Pancreas (tissue), 10 donors: ENCODE data around the gene ADK. TPM values are rescaled to one million over a fixed set of nuclear protein-coding genes. Genes with fewer than 3 reads are reported as not detected.

Source experiments
- ATAC-seq, 4 donors: fragments of 200-7000 bp; cut with Tn5 transposase; one replicate each; pipeline versions ENCODE4 v1.8.0 to v1.9.1; 2020; ENCODE audit warnings: mild to moderate bottlenecking in 4 of 4, moderate library complexity in 4 of 4
- DNase-seq, 6 donors: peaks; one replicate each; pipeline ENCODE4 v3.0.0-alpha.2; 2020
- FAIRE-seq: peaks from 2 replicates; lab custom pipeline; 2012; peaks lifted over from hg19 to GRCh38; lab: Jason Lieb, UNC
- H3K27ac ChIP-seq, 4 donors: fragments of 200-600 bp; sonication (generic); 1 replicate in 3 of 4; 2 replicates in 1 of 4; pipeline versions ENCODE4 v1.5.0 to v1.8.0; 2020
- H3K27me3 ChIP-seq, 4 donors: fragments of 200-600 bp; one replicate each; pipeline ENCODE4 v1.8.0; 2021
- H3K36me3 ChIP-seq, 3 donors: fragments of 200-600 bp; sonication (generic) in 1 of 3; one replicate each; pipeline versions ENCODE4 v1.5.0 to v1.8.0; 2020 to 2021
- H3K4me1 ChIP-seq, 3 donors: fragments of 200-600 bp; one replicate each; pipeline ENCODE4 v1.8.0; 2021
- H3K4me3 ChIP-seq, 4 donors: fragments of 200-600 bp; sonication (generic) in 2 of 4; one replicate each; pipeline versions ENCODE4 v1.5.0 to v1.8.0; 2020 to 2021
- H3K9me3 ChIP-seq, 4 donors: fragments of 200-600 bp; one replicate each; pipeline ENCODE4 v1.8.0; 2021
- CTCF ChIP-seq, 4 donors: fragments of 200-600 bp; sonication (generic) in 3 of 4; IDR thresholded peaks; one replicate each; pipeline versions ENCODE4 v1.5.0 to v1.8.0; 2021; ENCODE audit warnings: antibody characterized with exemption in 4 of 4
- WGBS, 2 donors: extraction: QIAGEN DNeasy Blood & Tissue Kit; methylation state at CpG; one replicate each; pipeline ENCODE4 v1.1.7; 2013; 5-methylcytosine and 5-hydroxymethylcytosine counted together
- intact Hi-C, 3 donors: fragments of 100-400 bp; cut with DNase I; formaldehyde crosslinking; loops; one replicate each; pipeline versions ENCODE4 v1.11.1 to v1.14.2; 2022
- polyA plus RNA-seq, 2 donors: library from polyadenylated mRNA; stranded (reverse); fragments of 200-250 nt; gene quantifications; one replicate each; pipeline ENCODE4 v1.2.3, GENCODE V29; 2013
- total RNA-seq, 6 donors: library from RNA; stranded (reverse); fragmentation: NEBNext Ultra II Directional in 4 of 6; extraction: Animal tissue kit (Norgen Biotek cat#: 25700) in 4 of 6; gene quantifications; one replicate each; pipeline versions ENCODE4 v1.2.1 to v1.2.4, GENCODE V29; 2021 to 2023
- donor health status: healthy with polysubstance abuse.
- donor health status: DM: no; HTN: no; CAD: no; lungs with moderate emphysema.
- donor health status: DM: no; HTN: no; CAD: no.
- donor health status: control.
- donor health status: control.
- donor health status: Bipolar disorder and iron deficiency.
- donor health status: DM: yes; HTN: yes; CAD: no.
- donor health status: DM: no; HTN: no; CAD: no.
- donor health status: DM: no; HTN: no; CAD: no.
- donor health status: DM: yes; HTN: yes; CAD: no.

The ADK gene
- total and polyA plus RNA-seq, 8 donors = 6.5 to 17.3 (median 13.4) TPM

DNA sequence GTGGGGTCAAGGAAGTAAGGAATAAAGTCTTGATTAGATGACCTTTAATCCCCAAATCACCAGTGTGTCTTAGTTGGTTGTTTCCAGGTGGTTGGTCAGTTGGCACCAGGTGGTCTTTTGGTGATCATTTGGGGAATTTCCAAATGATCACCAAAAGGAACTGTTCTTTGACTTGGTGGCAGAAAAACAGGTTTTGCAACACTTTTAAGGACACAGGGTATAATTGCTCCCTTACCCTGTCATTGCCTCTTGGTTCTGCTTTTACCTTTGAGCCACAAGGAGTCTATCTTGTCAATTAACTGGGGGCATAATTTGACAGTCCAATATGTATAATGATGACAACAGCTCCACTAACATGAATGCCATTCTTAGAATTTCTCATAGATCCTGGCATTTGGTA lies 104.2 kb downstream of the ADK start:
- no peak for DNase-seq
- no peaks in the 10 kb centered on the region for H3K27me3 ChIP-seq
- no peak overlapping the region for H3K4me3 ChIP-seq
- no peak for FAIRE-seq
- peaks cover 16 to 22% (median 17%) of the 10 kb centered on the region in 3 donors for H3K4me1 ChIP-seq
- H3K9me3 ChIP-seq = no peaks in the 10 kb centered on the region
- intact Hi-C loops = no loop called here
- peak overlapping the region in 1 of 4 donors; percentile 30 for H3K27ac ChIP-seq
- no peaks in the 10 kb centered on the region for H3K36me3 ChIP-seq
- no peak for TF ChIP-seq CTCF (IDR thresholded peaks at IDR 0.05)
- peak in 3 of 4 donors; percentile 44 to 72 (median 57) for ATAC-seq

DNA sequence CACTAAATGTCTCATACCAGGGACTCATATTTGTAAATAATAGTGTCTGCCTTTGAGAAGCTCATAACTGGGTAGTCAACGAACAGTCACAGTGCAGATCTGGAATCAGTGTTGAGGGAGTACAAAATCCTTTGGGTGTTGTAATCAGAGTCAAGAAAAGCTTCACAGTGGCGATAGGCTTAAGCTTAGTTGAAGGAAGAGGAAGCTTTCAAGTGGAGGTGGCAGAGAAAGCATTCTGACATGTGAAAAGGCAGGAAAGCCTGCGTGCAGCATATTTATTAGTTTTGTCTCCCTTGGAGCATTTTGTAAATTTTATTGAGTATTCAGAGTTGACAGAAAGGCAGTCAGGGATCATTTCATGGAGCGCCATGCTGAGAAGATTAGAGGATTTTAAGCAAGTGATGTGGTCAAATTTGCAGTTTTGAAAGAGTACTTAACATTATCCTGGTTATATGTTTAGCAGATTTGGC lies 104.9 kb downstream of the ADK start:
- DNase-seq (no peak), FAIRE-seq (no peak), ATAC-seq (peak in 3 of 4 donors; percentile 22 to 41 (median 36))
- Histone ChIP-seq H3K9me3 (no peaks in the 10 kb centered on the region), H3K27ac (no peak overlapping the region), H3K27me3 (no peaks in the 10 kb centered on the region), H3K36me3 (no peaks in the 10 kb centered on the region), H3K4me1 (peaks cover 16 to 22% (median 17%) of the 10 kb centered on the region in 3 donors), H3K4me3 (no peak overlapping the region)
- intact Hi-C loops = no loop called here
- TF ChIP-seq CTCF (IDR thresholded peaks at IDR 0.05) = no peak
- 75 to 78% methylated on average over 4 of the region's 4 CpGs for WGBS, 2 donors

GRCh38 chr10:74262856-74263255 lies 111.8 kb downstream of the ADK start:
- Histone ChIP-seq H3K4me1 (no peaks in the 10 kb centered on the region), H3K27me3 (no peaks in the 10 kb centered on the region), H3K4me3 (no peak overlapping the region), H3K36me3 (no peaks in the 10 kb centered on the region), H3K27ac (no peak overlapping the region), H3K9me3 (no peaks in the 10 kb centered on the region)
- FAIRE-seq (no peak), ATAC-seq (no peak), DNase-seq (no peak)
- intact Hi-C loops = loop anchor here in 2 of 3 donors (10.0 kb wide), 2 partner anchors 772 to 972 kb away; partner anchors contain the start of gene COMTD1 (in 1 of the 2)
- WGBS, 2 donors = 93 to 95% methylated on average over 2 of the region's 2 CpGs
- TF ChIP-seq CTCF (IDR thresholded peaks at IDR 0.05) = no peak

DNA sequence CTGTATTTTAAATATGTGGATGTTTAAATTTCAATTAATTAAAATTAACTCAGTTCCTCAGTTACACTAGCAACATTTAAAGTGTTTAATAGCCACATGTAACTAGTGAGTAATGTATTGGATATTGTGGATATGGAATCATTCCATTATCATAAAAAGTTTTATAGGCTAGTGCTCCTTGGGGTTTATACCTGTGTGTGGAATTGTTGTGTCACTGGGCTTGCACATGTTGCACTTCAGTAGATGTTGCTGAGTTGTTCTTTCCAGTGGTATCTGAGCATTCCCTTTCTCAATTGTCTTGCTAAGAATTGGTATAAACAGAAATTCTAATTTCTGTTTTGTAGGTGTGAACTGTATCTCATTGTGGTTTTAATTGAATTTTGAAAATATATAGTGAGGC lies 113.0 kb downstream of the ADK start:
- no peaks in the 10 kb centered on the region for H3K27me3 ChIP-seq
- H3K4me3 ChIP-seq = no peak overlapping the region
- no peak overlapping the region for H3K27ac ChIP-seq
- DNase-seq = no peak
- no peaks in the 10 kb centered on the region for H3K9me3 ChIP-seq
- peaks cover 0 to 9% (median 6%) of the 10 kb centered on the region in 3 donors for H3K4me1 ChIP-seq
- TF ChIP-seq CTCF (IDR thresholded peaks at IDR 0.05) = no peak
- no peak for ATAC-seq
- intact Hi-C loops = loop anchor here in 2 of 3 donors (10.0 kb wide), 2 partner anchors 771 to 971 kb away; partner anchors contain the start of gene COMTD1 (in 1 of the 2)
- FAIRE-seq = no peak
- no peaks in the 10 kb centered on the region for H3K36me3 ChIP-seq

DNA sequence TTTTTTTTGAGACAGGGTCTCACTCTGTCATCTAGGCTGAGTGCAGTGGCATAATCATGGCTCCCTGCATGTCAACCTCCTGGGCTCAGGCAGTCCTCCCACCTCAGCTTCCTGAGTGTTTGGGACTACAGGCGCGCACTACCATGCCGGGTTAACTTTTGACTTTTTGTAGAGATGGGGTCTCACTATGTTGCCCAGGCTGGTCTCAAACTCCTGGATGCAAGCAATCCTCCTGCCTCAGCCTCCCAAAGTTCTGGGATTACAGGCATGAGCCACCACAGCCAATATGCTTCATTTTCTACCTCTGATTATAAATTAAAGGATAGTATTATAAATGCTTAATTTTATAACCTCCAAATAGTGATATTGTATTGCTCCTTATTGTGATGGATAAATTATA lies 121.3 kb downstream of the ADK start:
- no peak for DNase-seq
- no peak overlapping the region for H3K4me3 ChIP-seq
- no peak for ATAC-seq
- H3K27ac ChIP-seq = no peak overlapping the region
- no peaks in the 10 kb centered on the region for H3K36me3 ChIP-seq
- H3K4me1 ChIP-seq = peaks cover 0 to 11% (median 10%) of the 10 kb centered on the region in 3 donors
- H3K9me3 ChIP-seq = no peaks in the 10 kb centered on the region
- intact Hi-C loops = loop anchor here in 1 of 3 donors (5.0 kb wide), 1 partner anchor 825 kb away; a partner anchor contains a TSS
- H3K27me3 ChIP-seq = no peaks in the 10 kb centered on the region
- no peak for TF ChIP-seq CTCF (IDR thresholded peaks at IDR 0.05)
- WGBS, 2 donors = 96 to 100% methylated on average over 3 of the region's 3 CpGs
- no peak for FAIRE-seq
